HG02798 (cell line): Measurements from ENCODE around the gene FOXC1.

Source experiments
- ATAC-seq: cut with Tn5 transposase; IDR thresholded peaks from one replicate; pipeline ENCODE4 v1.9.1; 2021; ENCODE audit warnings: mild to moderate bottlenecking; ENCODE audit not compliant: unreplicated experiment, poor library complexity

FOXC1 gene

DNA sequence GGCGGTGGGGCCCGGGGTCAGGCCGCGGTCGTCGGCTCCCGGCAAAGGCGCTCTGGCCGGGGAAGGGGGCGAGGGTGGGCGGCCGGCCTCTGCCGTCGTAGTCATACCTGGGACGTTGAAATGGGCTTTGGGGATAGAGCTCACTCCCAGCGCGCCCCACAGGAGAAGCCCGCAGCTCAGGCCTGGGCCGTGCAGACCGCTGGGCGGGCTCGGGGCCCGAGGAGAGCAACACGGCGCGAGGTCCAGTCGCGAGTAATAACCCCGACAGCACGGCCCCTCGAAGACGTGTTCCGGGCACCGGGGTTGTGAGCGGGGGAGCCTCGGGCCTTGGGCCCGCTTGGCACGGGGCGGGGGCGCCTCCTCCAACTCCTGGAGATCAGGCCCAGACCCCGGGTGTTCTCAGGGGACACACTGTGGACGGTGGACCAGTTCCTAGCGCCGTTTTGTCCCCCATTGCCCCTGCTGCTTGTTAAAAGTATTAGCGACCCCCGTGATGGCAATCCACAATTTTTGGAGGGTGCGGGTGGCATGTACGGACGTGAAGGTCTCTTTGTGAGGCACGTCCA lies 10.9 kb downstream of the FOXC1 start:
- no peak for ATAC-seq

- ATAC-seq: no peak
Measured at GRCh38 chr6:1621070-1621701, 11.5 kb downstream of the FOXC1 start.

DNA sequence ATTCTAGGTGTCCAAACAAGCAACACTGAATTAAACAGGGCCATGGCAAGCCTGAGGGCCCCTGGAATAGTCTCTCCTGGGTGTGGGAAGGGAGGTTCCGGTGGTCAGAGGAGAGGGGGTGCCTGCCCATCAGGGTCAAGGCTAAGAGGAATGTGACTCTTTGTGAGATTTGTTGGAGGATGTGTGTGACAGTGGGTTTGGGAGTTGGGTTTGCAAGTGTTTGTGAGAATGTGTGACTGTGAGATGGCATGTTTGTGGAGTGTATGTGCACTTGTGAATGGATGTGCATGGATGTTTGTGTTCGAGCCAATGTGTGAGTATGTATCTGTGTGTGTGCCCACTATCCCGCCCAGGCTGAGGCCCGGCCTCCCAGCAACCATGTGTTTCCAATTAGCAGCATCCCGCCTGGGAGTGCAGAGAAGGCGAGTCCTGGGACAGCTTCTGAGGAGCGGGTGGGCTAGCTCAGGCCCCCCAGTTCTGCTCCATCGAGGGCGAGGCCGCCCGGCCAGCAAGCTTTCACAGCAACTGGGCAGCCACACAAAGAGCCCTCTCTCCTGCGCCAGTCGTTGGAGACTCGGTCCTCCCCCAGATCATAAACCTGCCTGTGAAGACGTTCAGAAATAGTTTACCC lies 12.6 kb downstream of the FOXC1 start:
- no peak for ATAC-seq

DNA sequence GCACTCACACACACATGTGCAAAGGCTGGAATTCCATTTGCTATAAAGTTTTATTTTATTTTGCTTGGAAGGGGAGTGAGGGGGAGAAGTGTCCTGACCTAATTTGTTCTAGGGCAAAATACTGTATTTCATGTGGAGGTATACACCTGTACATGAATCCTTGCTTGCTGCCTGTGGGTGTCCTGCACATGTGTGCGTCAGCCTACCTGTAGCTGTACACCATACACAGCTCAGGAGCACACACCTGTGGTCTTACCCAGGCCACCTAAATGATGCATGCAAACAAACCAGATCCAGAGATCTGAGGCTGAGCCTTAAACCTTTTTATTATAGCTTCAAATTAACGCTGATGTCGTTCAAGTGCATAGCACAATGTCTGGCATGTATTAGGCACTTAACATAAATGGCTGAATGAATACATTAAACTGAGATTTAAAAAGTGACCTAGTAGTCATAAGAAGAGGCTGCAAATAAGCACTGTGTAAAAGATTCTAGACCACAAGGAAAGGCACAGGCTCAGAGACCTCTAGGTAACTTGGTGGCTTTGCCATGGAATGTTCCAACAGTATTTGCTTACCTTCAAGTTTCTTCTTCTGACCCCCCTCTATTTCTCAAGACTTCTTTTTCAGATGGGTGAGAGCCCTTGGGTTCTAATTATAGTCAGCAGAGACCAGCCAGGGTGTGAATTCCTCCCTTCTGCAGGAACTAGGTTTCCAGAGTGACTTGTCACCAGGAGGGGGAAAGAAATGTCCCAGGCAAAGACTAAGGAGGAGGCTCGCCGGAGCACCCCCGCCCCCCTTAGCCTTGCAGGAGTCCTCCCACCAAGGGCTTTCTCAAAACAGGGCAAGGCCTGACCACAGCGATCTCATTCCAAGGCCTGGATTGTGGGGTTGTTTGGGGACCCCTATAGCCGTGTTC lies 13.4 kb downstream of the FOXC1 start:
- no peak for ATAC-seq

DNA sequence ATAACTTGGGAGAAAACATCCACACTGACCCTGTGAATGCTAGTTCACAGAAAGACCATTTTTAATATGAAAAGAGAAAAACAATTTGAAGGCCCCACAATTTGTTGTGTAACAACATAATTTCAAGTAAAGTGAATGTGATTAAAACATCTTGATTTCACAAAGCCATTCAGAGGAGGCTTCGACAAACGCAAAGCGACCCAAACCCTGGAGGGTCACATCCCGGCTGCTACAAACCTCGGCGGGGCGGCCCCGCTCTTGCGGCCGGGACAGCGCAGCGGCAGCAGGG lies 14.0 kb downstream of the FOXC1 start:
- no peak for ATAC-seq

DNA sequence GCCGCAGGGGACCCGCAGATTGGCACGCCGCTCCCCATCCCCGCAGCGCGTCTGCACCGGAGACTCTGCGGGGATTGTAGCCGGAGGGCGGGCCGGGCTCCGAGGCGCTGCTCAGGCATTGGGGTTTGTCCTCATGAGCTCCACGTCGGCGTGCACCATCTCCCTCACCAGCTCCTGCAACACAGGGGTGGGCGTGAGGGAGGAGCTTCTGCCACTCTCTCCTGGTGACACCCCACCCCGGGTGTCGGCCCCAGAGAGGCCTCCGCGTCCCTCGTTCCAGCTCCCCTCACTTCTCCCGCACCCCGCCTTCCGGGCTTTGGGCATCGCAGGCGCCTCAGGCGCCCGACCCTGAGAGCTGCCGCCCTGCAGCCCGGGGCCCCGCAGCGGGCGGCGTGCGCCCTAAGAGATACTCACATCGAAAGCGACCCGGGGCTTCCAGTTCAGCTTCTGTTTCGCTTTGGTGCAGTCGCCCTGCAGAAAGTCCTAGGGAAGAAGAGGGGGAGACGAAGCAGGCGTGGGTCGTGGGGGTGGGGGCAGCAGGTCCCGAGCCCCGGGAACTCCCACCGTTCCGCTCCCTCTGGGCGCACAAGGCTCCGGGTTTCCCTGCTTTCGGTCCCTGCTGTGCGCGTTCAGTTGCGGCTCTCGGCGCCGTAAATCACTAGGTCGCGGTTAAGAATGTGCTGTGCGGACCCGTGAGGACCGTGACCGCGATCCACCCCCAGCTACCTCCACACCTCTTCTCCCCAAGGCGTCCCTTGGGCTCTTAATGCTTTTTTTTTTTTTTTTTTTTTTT lies 14.5 kb downstream of the FOXC1 start:
- ATAC-seq: no peak

DNA sequence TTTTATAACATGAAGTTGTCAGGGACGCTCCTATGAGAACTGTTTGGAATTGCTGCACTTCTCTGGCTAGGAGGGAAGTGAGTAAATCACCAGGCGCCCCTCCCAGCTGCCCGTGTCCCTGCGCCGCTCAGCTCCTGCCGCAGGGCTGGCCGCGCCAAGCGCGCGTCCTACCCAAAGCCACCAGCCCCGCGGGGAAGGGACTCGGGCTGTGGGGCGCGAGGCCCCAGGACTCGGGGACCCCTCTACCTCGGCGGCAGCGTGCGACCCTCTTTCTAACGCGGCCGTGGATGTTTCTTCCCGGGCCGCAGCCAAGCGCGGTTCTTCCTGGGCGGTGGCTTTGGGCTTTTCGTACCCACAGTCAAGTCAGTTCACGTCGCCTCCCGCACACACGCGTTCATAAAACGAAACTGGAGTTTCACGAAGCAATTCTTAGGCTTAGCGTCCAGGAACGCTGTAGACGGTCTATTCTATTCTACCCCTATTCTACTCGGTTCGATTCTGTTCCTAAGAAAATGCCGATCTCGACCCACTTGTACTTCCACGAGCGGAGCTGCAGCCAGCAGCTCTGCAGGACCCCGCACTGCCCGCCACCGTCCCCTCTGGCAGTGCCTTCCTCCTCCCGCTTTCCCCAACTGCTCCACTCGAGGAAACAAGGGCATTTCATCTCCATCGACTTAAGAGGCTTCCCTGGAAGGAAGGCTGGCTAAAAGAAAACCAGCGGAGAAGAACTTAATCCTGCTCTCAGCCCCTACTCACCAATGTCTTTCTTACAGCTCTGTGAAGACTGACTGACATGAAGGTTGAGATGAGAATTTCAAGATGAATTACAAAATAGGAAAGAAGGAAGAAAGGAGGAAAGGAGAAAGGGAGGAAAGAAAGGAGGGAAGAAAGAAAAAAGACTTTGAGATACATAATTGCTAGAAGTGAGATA lies 15.4 kb downstream of the FOXC1 start:
- ATAC-seq: no peak

DNA sequence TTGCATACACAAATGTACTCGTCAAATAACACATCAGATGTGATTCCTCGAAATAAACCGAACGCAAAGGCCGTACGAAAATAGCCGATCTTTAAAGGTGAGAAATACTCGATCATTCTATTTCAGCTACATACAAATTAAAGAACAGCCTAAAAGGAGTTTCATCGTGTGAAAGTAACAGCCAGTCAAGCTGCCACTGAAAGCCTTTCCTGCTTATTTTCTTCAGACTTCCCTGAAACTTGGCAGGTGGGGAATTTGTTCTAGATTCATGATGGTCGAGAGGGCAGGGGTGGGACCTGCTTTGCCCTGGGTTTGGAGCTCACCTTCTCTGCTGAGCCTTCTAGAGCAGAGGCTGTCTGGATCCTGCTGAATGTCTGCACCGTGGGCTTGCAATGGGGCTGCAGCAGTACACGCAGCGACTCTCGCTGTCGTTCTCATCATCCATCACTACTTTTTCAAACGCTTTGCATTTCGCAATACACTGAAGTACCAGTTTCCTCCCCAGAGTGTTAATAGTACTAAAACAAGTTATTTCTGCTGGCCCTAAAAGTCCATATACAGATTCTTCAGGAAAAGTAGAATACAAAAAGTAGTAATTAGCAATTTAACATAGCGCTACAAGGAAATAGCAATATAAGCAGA lies 16.2 kb downstream of the FOXC1 start:
- no peak for ATAC-seq

DNA sequence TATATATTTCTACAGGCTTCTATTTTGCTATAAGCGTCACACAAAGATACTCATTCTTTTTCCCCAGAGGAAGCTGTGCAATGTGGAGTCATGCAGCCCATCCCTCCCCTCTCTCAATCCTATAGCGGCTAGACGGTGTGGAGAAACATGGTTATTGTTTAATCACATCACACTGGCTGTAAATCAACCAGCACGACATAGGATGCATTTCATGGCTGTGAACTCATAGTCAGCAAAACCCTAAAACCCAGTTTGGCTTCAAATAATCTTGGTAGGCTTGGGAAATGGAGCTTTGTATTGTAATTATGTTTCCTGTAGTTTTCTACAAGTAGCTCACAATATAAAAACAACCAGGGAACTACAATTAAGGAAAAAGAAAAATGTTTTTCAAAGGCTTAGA lies 16.8 kb downstream of the FOXC1 start:
- ATAC-seq: no peak

DNA sequence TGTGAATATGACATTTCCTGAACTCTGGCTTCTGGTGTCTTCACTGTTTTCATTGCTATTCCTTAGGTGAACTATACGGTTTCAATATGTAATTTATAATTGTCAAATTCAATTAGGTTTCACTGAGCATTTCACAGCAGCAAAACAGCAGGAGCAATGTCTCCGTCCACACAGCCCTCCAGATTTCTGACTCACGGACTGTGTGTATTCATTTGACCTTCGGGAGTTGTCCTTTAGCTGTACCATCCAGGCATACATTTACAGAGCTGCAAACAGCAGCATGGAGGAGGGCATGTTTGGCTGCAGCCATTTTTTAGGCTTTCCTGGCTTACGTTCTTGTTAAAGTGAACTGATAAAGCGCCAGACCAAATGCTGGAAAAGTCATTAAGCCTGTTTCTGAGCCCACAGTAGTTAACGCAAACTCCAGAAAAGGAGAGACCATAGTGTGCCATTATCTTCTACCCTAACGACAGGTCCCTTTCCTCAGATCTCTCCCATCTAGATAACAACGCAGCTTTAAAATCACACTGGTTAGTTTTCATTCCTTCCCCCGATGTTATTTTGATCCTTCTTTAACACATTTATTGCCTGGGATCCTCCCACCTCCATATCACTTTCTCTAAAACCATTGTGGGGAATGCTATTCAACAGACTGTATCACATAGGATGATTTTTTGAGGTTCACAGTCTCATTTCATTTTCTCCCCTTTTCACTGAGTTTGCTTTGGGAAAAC lies 18.3 kb downstream of the FOXC1 start:
- no peak for ATAC-seq

GRCh38 chr6:1629316-1629715 lies 19.6 kb downstream of the FOXC1 start:
- no peak for ATAC-seq

GRCh38 chr6:1630212-1630770 lies 20.6 kb downstream of the FOXC1 start:
- no peak for ATAC-seq

- ATAC-seq: no peak
Measured at GRCh38 chr6:1630771-1631217, 21.1 kb downstream of the FOXC1 start.

DNA sequence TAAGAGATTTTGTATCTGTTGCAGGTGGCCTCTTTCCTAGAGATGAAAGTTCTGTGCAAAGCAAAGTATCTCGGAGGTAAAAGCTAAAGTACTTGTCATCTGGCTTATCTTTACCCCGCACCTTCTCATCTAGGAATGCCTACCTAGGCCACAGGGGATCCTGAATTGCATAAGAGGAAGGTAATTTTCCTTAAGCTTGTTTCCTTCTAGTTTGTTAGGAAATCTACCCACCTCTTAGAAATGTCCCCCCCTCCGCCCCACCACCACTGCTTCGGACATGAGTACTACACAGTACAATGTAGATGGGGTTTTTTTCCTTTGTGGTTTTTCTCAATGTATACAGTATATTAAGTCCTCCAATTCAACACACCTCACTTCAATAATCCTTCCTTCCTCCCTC lies 21.5 kb downstream of the FOXC1 start:
- ATAC-seq: no peak

GRCh38 chr6:1633366-1634021 lies 23.8 kb downstream of the FOXC1 start:
- ATAC-seq: no peak

DNA sequence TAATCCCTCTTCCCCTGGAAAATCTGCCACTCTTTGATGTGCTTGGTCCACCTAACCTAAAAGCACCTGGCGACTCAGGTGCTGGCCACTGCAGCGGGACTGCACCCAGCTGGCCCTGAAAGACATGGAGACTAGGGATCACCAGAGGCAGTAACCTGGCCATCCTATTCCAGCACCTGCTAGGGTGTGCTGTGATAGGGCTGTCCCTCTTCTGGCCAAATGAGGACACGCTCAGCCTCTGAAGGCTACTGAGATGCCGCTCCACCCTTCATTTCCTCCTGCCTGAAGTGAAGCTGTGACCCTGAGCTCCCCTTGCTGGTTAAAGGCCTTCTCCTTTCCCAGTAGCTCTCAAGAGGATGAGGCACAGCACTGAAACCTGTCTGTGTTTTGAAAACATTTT lies 24.4 kb downstream of the FOXC1 start:
- no peak for ATAC-seq

DNA sequence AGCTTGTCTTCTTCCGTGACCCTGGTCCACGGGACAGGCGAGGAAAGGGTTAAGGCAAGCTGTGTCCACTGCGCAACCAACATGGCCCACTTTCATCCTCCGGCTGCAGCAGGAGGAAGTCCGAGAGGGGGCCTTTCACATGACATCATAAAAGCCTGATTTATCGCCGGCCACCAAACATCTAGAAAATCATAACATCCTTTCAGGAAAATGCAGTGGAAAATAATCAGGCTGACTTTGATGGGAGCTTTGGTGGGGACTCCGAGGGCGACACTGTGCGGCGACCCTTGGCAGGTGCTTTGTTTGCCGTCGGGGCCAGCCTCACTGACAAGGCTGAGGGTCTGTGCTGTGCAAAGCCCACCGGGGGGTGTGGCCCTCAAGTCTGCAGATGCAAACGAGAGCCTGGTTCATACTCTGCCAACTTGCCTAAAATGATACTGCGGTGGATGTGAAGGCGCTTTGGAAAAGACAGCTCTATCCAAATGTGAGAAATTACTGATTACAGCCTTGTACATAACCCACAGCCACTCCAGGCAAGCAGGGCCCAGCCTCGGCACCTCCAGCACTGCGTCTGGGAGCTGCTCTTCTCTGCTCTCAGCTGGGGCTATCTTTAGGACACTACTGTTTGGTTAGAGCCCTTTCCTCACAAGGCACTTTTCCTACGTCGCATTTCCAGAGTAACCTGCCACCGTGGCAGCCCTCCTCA lies 25.7 kb downstream of the FOXC1 start:
- ATAC-seq: no peak
